IPS-18c (cell line): ENCODE results near the gene SASS6.
"Not testable (repeated sequence)": the region's sequence is repeated elsewhere in the genome, so short reads cannot be mapped to it uniquely, and the experiment has no call there.

Source experiments
- H3K4me3 ChIP-seq: 2 replicates; pipeline ENCODE4 v1.7.0; 2013; ENCODE audit warnings: low read depth, mild to moderate bottlenecking, low read length, moderate library complexity; ENCODE audit not compliant: insufficient read depth
- H3K9me3 ChIP-seq: one replicate; pipeline ENCODE4 v1.6.1; 2013; ENCODE audit warnings: mild to moderate bottlenecking, low read length, moderate library complexity; ENCODE audit not compliant: control insufficient read depth, insufficient read depth

The SASS6 gene

DNA sequence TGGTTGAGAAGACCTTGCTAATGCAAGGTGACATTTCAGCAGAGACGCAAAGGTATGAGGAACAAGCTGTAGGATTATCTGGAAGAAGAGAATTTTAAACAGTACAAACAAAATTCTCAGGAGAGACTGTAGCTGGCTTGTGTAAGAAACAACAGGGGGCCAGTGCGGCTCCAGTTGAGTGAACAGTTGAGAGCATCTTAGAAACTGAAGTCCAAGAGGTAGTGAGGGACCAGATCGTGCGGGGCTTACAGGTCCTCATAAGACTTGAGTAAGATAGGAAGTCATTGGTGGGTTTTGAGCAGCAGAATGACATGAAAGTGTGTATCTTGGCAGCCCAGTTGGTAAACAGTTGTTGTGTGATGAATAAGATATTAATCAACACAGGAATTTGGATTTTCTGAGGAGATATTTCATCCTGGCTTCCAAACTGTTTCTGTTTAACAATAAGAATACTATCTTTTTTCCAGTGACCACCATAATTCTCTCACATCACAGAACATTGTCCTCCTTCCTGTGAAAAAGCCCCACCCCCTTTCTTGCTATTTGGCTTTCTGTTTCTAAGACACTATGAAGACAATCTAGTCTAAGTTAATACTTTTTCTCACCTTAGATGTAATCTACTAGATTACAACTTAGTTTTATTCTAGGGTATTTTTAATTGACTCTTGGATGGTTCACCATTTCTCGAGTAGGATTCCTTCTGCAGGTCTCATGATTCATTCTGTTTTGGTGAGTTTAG is 62.4 kb downstream of the SASS6 start:
- no peaks in the 10 kb centered on the region for H3K9me3 ChIP-seq
- no peak overlapping the region for H3K4me3 ChIP-seq

DNA sequence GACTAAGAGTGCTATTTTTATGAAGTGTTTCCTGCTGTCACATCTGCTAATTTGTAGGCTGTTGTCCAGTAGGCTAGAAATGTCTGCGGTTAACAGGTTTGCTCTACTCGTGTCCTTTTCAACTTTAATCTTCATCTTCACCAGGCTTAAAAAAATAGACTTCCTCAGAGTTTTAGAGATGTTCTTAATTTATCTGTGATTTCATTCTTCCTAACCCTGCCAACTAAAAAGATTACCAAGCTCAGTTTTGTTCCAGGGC is 66.8 kb downstream of the SASS6 start:
- Histone ChIP-seq H3K4me3 (no peak overlapping the region), H3K9me3 (no peaks in the 10 kb centered on the region)

- H3K9me3 ChIP-seq, result no peaks in the 10 kb centered on the region
Measured at GRCh38 chr1:100065183-100065968, 67.4 kb downstream of the SASS6 start.

GRCh38 chr1:100061681-100062080 is 71.0 kb downstream of the SASS6 start:
- no peak overlapping the region for H3K4me3 ChIP-seq
- H3K9me3 ChIP-seq, result no peaks in the 10 kb centered on the region

More at GRCh38 chr1:100065183-100065968, 67.4 kb downstream of the SASS6 start:
- no peak overlapping the region for H3K4me3 ChIP-seq

DNA sequence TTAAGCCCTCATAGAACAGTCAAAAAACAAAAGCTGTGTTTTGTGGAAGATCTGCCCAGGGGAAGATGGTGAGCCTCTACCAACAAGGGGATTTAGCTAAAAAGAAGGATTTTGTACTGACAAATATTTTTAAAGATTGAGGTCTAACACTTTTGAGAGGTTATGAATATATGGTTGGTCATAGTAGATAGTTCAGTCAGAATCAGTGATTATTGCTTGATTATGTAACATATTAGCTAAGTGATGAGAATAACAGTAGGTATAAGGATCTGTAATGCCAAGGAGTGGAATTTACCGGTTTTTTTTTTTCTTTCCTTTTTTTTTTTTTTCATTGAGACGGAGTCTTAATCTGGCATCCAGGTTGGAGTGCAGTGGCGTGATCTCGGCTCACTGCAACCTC is 79.0 kb downstream of the SASS6 start:
- H3K4me3 ChIP-seq, result no peak overlapping the region
- no peaks in the 10 kb centered on the region for H3K9me3 ChIP-seq

DNA sequence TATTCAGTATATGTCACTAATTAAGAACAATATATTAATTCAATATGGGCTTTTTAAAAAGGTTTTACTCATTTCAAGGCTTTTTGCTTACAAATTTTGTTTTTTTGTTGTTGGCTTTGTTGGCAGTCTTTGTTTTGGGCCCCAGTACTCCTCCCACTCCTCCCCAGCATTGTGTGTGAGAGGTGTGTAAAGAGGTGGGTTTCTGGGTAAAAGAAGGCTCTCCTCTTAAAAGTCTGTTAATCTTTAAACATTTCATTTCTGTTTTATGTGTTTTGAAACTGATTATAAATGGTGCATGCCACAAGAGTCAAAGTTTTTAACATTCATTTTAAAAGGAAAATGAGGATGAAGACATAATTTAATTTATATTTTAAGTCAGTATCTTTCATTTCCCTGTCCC is 79.6 kb downstream of the SASS6 start:
- no peaks in the 10 kb centered on the region for H3K9me3 ChIP-seq

DNA sequence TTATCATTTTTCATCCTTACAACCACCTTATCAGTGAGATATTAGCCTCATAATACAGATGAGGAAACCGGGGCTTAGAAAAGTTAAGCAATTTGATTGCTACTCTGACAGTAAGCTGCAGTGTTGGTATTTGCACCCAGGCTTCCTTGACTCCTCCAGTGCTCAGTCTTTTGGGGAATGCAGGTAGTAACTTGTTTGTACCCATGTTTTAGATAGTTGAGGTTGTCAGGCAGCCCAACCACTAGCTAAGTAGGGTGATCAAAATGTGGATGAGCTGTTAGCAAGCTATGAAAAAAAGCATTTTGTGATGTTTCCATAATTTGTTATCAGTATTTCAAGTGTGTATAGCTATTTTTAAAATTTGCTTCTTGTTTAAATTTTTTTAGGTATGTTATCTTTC is 80.8 kb downstream of the SASS6 start:
- Histone ChIP-seq H3K9me3 (no peaks in the 10 kb centered on the region), H3K4me3 (no peak overlapping the region)

More for the DNA sequence above, 79.6 kb downstream of the SASS6 start:
- H3K4me3 ChIP-seq, result no peak overlapping the region

DNA sequence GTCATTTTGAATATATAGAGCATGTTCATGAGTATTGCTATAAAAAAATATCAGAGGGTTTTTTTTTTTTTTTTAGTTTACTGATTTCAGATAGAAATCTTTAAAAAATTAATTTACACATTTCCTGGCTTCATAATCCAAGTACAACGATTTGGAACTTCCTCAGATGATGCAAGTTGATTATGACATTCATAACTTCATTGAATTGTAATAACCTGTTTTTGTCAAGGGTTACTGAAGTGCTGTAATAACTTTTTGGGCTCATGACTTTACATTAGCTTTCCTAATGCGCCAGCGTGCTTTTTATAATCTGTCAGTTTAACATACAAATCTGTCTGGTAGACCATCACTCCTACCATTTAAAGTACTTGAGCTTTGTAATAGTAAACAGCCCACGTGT is 81.3 kb downstream of the SASS6 start:
- no peak overlapping the region for H3K4me3 ChIP-seq
- no peaks in the 10 kb centered on the region for H3K9me3 ChIP-seq

DNA sequence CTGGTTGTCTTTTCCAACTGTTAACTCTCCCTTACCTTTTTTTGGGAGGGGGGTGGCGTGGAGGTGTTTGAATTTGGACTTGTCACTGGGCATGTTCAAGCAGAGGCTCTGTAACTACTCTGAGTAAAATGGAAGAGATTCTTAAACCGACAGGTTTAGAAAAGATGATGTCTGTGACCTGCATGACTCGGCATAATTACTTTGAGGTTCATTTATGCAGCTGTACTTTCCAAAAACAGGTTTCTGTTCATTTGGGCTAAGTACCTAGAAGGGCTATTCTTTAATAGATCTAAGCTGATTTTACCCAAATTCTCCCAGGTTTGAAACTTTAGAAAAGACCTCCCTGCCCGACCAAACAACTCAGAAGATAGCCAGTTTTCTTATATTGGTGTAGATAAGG is 82.6 kb downstream of the SASS6 start:
- H3K9me3 ChIP-seq, result no peaks in the 10 kb centered on the region
- H3K4me3 ChIP-seq, result no peak overlapping the region

DNA sequence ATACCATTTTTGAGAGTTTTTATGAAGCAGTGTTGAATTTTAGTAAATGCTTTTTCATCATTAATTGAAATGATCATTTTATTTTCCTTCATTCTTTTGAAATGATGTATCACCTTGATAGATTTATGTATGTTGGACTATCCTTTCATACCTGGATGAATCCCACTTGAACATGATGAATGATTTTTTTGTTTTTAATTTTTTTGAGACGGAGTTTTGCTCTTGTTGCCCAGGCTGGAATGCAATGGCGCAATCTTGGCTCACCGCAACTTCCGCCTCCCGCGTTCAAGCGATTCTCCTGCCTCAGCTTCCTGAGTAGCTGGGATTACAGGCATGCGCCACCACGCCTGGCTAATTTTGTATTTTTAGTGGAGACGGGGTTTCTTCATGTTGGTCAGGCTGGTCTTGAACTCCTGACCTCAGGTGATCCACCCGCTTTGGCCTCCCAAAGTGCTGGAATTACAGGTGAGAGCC is 85.5 kb downstream of the SASS6 start:
- not testable (repeated sequence) for H3K9me3 ChIP-seq, H3K4me3 ChIP-seq

DNA sequence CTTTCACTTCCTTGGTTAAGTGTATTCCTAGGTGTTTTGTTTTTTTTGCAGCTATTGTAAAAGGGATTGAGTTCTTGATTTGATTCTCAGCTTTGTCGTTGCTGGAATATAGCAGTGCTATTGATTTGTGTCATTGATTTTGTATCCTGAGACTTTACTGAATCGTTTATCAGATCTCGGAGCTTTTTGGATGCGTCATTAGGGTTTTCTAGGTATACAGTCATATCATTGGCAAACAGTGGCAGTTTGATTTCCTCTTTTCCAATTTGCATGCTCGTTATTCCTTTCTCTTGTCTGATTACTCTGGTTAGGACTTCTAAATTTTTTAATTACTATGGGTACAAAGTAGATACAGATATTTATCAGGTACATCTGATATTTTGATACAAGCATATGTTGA is 87.5 kb downstream of the SASS6 start:
- Histone ChIP-seq H3K9me3 (no peaks in the 10 kb centered on the region), H3K4me3 (no peak overlapping the region)

GRCh38 chr1:100039591-100039990 is 93.1 kb downstream of the SASS6 start:
- Histone ChIP-seq H3K4me3 (no peak overlapping the region), H3K9me3 (no peaks in the 10 kb centered on the region)

- peak overlapping the region; percentile 70 for H3K4me3 ChIP-seq
- no peaks in the 10 kb centered on the region for H3K9me3 ChIP-seq
Measured at GRCh38 chr1:100038660-100039287, 94.0 kb downstream of the SASS6 start.

DNA sequence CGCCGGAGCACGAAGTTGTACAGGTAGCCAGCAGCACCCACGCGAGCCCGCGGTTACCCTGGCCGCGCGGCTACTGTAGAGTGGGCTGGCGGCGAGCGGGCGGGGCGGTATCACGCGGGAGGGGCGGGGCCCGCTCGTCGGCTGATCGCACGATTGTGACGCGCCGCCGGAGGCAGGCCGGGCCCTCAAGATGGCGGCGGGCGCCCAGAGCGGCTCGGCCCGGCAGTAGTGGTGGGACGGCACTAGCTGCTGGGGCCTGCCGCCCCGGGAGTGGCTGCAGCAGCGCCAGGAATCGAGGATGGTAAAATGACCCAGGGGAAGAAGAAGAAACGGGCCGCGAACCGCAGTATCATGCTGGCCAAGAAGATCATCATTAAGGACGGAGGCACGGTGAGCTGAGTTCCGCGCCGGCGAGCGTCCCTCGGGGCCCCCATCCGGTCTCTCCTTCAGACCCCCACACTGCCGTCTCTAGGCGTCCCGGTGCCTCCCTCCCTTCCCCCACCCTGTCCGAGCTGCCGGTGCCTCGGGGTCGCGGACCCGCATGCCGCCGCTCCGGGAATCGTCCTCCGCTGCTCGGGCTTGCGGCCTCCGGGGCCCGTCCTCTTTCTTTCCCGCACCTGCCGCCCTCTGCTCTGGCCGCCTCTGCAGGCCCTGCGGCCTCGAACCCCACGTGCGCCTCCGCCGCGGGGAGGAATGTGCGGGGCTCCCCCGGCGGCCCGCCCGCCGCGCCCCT is 94.6 kb downstream of the SASS6 start:
- no peaks in the 10 kb centered on the region for H3K9me3 ChIP-seq
- H3K4me3 ChIP-seq, result peak overlapping the region; percentile 70

GRCh38 chr1:100037656-100037926 is 95.1 kb downstream of the SASS6 start:
- Histone ChIP-seq H3K4me3 (peak overlapping the region; percentile 70), H3K9me3 (no peaks in the 10 kb centered on the region)

GRCh38 chr1:100036718-100037655 is 95.7 kb downstream of the SASS6 start:
- Histone ChIP-seq H3K9me3 (no peaks in the 10 kb centered on the region), H3K4me3 (peak overlapping the region; percentile 70)

GRCh38 chr1:100035214-100035613 is 97.5 kb downstream of the SASS6 start:
- H3K4me3 ChIP-seq, result no peak overlapping the region
- no peaks in the 10 kb centered on the region for H3K9me3 ChIP-seq
